Mammary epithelial cell (primary cell): ENCODE measurements around the gene RSRP1.

ENCODE experiments used
- CTCF ChIP-seq, 2 donors: IDR thresholded peaks in 1 of 2; conservative IDR thresholded peaks in 1 of 2; 2 replicates each; pipeline ENCODE4 v1.5.1; 2011 to 2012; ENCODE audit warnings: inconsistent platforms in 2 of 2, low read length in 2 of 2, mild to moderate bottlenecking in 2 of 2, control low read depth in 1 of 2, low read depth in 1 of 2; ENCODE audit not compliant: insufficient read depth in 1 of 2; ENCODE audit errors: extremely low read depth in 1 of 2
- EZH2 ChIP-seq: IDR thresholded peaks from 2 replicates; pipeline ENCODE4 v1.6.1; 2012; ENCODE audit warnings: low read length, inconsistent platforms, borderline replicate concordance

GRCh38 chr1:25209516-25209915 is 37.7 kb downstream of the RSRP1 start:
- TF ChIP-seq CTCF (conservative IDR thresholded peaks at IDR 0.05 in 1 of 2, IDR thresholded peaks at IDR 0.05 in 1 of 2; ENCODE audit: extremely low read depth in 1 of 2, insufficient read depth in 1 of 2, low read depth in 1 of 2, low read length in 2 of 2) (no peak), EZH2 (no peak)
